ENCODE results near the gene TENM4.

TENM4 gene

DNA sequence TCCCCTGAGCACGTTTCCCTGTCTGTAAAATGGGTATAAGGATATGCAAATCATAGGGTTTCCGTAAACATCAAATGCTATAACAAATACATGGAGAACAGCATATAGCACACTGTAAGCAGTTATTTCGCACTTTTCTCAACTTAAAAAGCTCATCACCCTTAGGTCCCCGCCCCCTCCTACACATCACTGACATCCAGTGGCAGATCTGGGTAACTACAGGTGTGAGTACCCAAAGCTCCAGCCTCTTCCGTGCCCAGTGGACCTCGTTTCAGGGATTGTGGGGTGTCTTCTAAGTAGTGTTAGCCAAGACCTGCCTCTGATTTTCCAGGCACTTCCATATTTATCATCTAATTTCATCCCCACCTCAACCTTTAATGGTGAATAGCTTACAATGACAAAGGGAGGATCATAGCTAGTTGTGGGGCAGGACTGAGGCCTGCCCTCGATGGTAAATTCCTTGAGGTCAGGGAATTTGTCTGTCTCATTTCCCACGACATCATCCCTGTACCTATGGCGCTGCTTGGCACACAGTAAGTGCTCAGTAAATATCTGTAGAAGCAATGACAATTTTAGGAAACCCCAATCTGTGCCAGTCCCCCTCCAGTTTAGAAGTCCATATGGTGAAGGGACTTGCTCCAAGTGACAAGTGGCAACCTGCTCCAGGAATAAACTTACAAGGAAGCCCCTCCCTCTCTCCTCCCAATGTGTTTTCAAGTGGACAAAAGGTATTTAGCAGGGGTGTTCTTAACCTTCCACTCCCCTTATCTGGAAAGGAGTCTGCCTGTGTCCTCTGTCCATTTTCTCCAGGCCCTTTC lies 340.5 kb downstream of the TENM4 start:
- DNase-seq, result peak; percentile 26 to 44

DNA sequence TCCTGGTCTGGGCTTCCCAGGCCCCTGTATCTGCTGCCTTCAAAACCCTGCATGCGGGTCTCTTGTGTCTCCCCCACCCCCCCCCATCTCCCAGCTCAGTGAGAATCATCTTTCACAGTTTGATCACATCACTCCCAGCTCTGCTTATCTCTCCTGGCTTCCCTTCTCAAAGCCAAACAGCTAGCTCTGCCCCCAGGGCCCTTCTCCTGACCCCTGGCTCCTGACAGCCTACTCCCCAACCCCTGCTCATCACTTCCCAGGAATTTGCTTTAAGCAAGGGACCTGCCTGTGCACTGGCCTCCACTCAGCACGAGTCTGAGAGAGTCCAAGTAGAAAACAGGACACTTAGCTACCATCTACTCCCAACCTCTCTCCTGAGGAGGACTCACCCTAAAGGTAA lies 342.7 kb downstream of the TENM4 start:
- no peak for DNase-seq

DNA sequence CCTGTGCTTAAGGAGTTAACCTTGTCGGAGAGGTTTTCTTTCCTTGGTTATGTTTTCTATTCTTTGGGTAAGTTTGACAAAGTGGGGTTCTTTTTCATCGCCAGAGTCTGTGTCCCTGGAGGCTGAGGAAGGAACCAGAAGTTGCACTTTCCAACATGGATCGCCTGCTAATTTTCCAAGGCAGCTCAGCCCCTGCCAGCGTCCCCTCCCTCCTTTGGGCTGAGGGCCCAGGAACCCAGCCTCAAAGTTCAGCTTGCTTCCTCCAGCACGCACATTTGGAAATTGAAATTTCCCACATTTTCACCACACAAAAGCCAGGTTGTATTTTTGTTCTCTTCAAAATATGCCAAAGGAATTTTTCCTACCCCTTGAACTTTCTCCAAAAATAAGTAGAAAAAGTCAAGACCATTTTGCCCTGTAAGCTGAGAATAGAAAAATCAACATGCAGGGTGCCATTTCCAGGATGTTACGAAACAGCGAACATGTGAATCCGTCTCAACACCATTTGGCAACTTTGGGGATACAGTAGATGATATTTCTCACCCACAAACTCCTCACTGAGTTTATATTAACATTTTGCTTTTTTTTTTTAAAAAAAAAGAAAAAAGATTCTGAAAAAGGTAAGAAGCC lies 343.5 kb downstream of the TENM4 start:
- no peak for DNase-seq

DNA sequence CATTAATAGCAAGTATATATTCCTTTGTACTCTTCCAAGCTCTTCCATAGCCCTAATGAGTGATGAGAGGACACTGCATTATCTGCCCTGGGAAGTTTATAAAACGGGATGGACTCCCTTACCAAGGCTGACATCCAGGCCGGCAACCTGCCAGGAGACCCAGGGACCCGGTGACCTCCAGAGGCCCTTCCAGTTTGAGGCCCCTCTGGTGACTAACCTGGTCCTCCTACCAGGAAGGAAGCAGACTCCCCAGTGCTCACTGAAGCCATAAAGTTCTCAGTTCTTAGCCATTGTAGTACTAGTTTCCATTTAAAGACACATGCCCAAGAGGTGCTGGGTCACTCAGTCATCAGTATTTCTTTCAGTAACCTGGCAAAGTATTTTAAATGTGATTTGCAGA lies 345.4 kb downstream of the TENM4 start:
- DNase-seq, result no peak

DNA sequence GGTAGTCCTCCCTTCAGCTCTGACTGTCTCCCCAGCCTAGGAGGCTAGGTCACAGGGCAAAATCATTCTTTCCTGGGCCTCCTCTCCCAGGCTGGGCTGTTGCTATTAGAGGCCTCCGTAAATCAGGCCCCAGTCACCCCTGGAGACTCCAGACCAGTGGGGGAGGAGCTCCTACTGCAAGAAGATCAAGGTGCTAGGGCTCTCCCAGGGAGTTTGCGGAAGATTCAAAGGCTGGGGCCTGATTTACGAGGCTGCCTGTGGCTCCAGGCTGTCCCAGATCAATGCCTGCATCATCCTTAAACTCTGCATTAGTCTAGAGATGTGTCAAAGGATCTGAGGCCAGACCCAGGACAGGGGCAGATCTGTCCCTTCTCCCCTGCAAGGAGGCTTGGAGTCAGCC lies 346.2 kb downstream of the TENM4 start:
- no peak for DNase-seq

DNA sequence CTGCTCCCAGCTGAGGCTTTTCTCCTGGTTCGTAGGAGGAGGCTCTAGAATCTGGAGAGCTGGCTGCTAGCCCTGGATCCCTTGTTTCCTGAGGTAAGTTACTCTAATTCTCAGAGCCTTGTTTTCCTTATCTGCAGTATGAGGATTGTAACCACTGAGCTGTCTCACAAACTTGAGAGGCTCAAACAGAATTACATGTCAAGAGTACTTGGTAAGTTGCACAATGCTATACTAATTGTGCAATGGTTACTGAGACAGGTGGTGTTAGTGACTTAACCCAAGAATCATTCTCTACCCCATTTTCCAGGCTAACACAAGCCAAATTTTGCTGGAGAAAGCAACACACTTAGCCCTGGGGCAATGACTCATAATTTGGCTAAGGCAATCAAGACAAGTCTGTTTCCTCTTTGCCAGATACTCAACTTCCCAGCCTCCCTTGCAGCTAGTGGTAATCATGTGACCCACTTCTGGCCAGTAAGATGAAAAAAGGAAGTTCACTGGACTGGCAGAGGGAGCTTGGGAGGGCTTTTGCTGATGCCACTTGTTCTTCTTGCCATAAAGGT lies 348.0 kb downstream of the TENM4 start:
- no peak for DNase-seq

DNA sequence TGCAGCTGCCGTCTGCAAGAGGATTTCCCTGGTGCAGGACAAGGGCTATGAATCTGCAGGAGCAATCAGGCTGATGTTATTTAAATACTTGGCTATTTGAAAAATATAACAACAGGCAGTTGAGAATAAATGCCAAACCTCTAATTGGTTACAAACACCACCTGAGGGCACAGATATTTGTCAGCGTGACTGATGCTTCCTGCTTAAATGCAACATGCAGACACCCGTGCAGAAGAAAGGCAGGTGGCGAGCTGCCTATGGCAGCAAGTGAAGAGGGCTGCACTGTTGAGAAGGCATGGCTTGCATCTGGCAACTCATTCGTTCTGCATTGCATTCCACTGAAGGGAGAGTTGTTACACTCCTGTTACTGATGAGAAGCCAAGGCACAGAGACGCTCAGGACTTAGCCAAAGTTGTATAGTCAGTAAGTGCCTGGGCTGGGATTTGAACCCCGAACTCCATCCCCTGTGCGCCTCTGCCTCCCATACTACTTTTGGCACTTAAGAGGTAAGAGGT lies 350.6 kb downstream of the TENM4 start:
- DNase-seq, result no peak

DNA sequence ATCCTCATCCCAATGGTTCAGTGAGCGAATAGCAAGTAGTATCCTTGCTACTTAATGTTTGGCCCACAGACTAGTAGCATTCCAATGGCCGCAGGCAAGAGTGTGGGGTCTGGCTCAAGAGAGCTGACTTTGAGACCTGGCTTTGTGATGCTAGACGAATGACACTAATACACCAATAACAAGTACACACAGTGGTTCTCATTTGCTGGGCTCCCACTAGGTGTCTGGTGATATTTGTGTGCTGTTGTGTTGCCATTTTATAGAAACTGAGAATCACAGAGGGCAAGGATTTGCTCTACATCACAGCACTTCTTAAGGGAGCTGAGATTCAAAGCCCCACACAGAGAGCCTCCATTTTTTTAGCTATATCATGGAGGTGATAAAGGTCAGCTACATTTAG lies 351.2 kb downstream of the TENM4 start:
- no peak for DNase-seq

DNA sequence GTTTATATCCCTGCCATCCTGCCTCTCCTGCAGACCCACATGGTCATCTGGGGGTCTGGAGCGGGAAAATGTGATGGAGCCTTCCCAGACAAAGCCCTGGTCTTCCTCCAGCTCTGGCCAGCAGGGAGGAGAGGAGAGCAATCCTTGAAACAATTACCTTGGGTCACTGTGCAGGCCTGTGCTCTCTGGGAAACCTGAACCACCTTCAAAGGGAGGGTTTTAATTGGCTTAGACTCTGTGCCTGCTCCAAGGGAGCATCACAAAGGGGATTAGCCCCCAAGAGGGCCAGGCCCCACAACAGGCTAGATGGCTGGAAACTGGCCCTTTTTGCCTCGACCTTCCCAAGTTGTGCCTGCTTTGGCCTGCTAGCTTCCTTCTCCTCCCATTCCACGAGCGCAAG lies 351.9 kb downstream of the TENM4 start:
- DNase-seq, result no peak

DNA sequence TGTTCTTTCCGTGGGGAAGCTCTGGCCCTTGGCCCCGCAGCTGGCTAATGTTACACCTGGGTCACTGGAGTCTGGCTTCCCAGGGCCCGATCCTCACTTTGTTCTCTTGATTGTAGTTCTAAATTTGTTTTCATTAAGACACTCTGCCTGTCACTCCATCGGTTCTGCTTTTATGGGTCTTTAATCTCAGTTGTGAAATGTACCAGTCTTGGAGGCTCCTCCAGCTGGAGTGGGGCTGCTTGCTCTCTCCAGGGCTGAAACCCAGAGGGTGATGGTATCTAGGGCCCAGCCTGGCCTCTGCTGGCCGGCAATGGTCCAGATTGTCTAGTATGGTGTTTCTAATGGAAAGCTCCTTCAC lies 352.9 kb downstream of the TENM4 start:
- DNase-seq, result no peak

DNA sequence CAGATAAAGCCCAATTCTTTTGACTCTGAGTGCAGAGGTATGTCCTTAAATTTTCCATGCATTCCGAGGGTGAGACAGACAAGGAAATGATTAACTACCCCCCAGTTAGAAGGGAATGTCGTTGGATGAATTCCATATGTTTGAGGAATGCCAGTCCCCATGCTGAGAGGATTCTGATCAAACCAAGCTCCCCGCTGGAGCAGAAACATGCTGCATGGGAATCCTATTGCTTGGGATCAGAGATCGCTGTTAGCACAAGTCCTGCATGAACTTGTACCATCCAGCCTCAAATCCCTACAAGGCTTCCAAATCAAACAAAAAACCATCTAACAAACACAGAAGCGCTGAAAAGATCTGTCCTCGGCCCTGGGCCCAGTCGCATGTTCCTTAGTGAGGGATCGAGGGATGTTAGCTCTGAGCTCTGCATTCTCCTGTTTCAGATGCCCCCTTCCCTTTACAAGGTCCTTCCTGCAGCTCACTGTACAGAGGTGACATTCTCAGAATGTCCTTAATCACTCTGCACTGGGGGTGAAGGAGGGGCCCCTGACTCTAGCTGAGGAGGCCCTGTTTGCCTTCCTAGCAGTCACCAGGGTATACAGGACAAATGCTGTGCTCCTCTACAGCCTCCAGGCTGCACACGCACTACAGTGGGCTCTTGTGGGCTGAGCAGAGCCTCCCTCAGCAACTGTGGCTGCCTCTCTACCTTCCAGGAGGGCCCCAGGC lies 353.4 kb downstream of the TENM4 start:
- no peak for DNase-seq

DNA sequence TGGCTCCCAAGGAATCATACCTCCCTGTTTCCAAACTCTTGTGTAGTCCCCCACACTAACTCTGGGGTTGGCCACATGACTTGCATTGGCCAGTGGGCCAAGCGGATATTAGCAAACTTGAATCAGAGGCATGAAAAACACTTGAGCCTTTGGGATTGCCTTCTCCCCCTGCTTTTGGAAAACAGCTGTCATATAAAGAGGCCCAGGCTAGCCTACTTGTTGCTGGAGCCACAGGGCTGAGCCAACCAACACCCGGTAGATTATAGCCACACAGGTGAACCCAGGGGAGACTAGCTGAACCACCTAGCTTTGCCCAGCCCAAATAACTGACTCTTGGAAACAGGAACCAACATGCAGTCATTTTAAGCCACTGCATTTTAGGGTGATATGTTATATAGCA lies 354.8 kb downstream of the TENM4 start:
- no peak for DNase-seq

DNA sequence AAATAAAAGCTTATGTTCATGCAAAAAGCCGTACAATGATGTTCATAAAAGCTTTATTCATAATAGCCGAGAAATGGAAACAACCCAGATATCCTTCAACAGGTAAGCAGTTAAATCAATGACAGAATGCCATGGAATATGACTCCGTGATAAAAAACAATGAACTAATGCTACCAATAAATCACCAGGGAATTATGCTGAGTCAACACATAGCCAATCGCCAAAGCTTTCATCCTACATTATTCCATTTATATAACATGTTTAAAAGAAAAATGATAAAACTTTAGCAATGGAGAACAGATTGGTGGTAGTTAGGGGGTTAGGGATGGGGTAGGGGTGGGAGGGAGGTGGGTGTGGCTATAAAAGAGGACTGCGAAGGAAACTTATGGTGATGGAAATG lies 356.4 kb downstream of the TENM4 start:
- DNase-seq, result no peak

DNA sequence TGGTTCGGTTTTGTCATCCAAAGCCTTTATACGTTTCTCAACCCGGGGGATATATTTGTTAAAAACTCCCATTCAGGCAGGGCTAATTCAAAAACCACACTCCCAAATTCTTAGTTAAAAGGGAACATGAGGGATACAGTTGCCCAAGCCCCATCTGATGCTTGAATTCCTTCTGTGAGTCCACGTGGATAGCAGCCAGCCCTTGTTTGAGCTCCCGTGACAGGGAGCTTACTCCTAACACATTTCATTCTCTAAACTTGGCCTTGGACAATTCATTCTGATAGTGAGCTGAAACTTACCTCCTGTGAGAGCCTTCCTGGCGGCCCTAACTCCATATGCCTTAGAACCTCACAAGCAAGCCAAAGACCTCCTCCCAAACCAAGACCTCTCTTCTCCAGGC lies 357.5 kb downstream of the TENM4 start:
- no peak for DNase-seq

DNA sequence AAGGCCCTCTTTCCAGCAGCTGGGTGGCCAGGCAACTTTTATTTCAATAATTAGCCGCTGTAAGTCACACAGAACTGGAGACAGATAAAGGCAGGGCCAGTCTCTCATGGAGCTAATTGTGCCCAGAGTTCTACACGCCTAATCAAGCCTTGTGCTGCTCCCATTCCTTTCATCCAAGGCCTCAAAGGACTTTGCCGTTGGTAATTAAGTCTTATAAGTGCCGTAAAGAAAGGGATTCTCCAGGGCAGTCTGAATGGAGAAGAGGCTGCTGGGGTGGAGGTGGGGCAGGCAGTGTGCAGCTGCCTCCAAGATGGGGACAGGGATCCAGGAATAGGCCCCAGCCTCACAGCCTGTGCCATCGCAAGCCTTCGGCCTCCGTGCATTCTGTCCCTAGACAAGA lies 357.9 kb downstream of the TENM4 start:
- DNase-seq, result no peak

DNA sequence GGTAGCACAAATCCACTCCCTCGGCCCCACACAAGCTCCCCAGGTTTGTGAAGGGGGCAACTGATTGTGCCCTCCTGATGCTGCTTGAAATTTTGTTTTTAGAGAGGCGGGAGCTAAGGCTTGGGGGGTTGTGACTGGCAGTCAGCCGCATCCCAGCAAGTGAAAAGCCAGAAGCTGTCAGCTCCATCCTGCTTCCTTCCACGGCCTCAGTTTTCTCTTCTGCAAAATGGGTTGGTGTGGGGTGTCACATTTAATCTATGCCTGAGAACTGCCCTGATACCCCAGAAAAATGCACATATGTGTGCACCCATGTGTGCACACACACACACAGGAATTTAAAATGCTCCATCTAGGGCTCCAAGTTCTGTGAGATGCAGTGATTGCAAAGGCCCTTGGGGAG lies 358.6 kb downstream of the TENM4 start:
- DNase-seq, result no peak

DNA sequence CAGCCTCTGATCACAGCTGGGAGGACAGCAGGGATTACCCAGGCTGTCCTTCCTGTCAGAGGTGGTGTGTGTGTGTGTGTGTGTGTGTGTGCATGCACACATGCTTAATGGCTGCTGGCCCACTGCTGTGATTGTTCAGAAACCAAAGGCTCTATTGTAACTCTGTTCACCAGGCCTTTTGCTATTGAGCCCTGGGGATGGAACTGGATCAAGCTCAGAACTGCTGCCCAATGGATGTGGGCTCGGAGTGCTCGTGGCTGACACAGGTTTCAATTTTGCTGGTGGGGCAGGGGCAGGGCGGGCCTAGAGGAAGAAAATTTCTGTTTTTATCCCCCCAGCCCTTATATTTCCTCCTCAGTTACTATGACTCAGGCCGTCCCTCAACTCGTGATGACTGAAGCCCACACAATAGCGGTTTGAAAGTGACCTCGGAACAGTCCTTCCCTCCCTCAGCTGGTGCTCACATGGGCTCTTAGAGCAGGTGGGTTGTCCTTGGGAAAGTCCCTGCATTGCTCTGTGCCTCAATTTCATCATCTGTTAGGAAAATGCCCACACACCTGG lies 359.3 kb downstream of the TENM4 start:
- DNase-seq, result no peak

DNA sequence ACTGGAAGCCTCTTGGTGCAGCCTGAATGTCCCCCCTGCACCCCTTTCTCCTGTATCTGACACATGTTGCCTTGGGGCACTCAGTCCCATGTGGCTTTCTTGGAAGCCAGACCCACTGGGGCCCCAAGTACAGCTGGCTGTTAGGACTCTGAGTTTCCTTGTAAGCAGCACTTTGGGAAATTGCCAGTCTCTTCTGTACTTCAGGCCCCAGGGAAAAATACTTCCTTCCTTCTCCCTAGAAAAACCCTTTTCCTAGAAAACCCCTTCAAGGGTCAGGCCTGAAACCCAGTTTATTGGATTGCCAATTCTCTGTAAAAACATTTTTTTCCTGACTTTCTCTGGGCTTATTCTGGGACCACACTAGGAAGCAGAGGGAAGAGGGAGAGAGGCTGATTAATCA lies 360.3 kb downstream of the TENM4 start:
- no peak for DNase-seq

DNA sequence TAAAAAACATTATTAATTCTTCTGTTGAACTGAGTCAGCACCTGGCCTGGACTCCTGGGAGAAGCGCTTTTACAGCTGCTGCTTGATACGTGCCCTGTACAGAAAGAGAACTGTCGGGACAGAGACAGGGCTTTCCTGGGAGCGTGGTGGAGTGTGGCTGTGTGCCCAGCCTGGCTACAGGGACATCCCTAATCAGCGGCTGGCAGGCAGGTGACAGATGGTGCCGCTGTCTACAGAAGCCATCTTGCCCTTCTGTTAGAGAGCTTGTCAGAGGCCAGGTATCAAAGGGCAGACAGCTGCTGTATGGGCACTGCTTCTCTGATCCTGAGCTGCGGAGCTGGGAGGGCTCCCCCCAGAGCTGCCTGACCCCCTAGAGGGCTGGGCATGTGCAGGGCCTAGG lies 361.8 kb downstream of the TENM4 start:
- peak; percentile 61 to 89 for DNase-seq

DNA sequence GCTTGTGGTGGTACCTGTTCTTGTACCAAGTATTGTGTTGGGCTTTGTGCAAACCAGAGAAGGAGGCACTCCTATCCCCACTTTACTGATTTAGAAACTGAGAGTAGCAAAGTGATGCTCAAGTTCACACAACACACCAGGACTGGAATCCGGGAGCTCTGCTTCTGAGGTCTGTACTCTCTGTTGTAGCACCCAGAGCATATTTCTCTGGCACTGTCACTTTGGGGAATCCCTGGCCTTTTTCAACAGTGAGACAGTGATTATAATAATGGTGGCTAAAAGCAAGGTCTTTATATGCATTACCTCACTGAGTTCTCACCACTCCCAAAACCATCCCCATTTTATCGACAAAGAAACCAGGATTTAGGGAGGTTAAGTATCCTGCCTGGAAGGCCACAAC lies 362.4 kb downstream of the TENM4 start:
- no peak for DNase-seq

DNA sequence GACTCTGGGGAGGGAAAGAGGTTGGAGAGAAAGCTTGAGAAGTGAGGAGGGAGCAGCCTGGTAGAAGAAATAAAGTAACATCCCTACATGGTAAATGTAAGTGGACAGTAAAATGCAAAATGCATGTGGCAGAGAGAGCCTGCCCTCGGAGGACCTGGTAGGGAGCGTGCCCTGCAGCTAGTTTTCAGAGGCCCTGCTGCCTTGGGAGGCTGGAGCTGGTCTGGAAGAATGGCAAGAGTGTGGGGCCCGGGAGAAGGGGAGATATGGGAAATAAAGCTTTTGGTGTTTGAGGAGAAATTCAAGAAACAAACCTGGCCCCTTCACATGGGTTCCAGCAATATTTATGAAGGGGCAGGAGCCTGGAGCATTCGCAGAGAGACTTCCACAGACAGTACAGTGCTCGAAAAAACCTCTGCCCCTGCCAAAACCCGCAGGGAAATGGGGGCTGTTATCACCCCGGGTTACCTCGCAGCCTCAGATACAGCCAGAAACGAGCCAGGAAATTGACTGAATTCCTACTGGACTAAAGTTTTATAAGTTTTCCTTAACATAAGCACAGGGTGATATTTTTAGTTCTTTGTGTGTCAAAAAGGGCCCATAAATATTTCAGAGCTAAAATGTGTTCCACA lies 363.0 kb downstream of the TENM4 start:
- DNase-seq, result no peak

DNA sequence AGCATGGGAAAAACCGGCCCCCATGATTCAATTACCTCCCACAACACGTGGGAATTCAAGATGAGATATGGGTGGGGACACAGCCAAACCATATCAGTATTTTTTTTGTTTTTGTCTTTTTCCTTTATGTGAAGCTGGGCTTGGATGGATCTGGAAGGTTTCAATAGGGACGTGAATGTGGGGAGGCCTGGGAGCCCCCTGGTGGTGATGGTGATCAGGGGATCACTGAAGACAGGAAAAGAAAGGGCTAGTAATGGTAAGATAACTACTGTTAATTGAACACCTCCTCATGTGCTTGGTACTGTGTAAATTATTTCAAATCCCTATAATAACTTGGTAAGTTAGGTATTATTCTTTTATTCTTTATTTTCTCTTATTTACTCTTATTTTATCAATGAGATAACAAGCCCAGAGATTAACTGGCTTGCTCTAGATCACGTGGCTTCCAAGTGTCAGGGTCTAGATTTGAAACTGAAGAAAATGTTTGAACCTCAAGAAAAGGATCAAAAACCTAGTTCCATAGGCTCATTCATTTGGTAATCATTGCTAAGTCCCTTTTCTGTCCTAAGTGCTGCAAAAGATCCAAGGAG lies 364.2 kb downstream of the TENM4 start:
- DNase-seq, result peak; percentile 10 to 17
